ENCODE measurements around the gene CCND1. TPM values are rescaled to one million over a fixed set of nuclear protein-coding genes. Genes with fewer than 3 reads are reported as not detected.

The CCND1 gene
- total and polyA plus RNA-seq, 2 of the 8 experiments (the other 6 are each of a cell fraction or from before 2014, with no cell fraction given): 64.5 to 170 TPM

DNA sequence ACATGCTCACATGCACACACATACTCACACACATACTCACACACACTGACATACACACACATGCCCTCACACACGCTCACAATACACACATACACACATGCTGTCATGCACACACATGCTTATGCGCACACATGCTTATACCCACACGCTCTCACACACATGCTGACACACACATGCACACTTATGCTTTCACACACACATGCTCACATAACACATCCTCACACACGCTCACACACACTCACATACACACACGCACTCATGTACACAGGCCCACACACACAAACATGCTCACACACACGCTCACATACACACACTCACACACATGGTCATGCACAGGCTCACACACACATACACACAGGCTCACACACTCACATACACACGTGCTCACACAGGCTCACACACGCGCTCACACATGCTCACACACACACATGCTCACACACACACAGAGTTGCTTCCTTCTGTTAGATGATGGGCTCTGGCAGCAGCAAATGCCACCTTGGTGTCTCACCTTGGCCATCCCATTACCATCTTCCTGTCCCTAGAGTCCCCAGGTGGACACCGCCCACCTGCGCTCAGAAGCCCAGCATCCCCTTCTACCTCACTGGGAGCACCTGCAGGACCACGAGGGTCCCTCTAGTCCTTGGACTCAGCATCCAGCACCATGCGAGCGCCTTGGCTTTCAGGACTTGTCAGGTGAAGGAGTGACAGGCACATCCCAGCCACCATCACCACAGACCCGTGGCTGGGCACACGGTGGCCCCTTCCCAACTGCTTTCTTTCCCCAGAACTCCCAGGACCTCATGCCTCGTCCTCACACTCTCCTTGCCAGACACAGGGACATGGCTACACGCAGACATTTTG lies 44.9 kb upstream of the CCND1 start:
- Histone ChIP-seq H3K4me3 (ENCODE audit: extremely low read depth in 1 of 4, insufficient read depth in 2 of 4, low read depth in 3 of 4, low read length in 4 of 4) (no peak overlapping the region), H2BK5ac (ENCODE audit: low read depth, low read length) (peak overlapping the region; percentile 61; the same call in 1 of the 2 replicates), H3K4me1 (replicated peaks in 1 of 4; ENCODE audit: control insufficient read depth in 3 of 4, insufficient read depth in 4 of 4, low read length in 3 of 4) (no peaks in the 10 kb centered on the region), H3K14ac (ENCODE audit: insufficient read length) (no peak overlapping the region), H4K5ac (ENCODE audit: insufficient read length, low read depth, low read length) (no peak overlapping the region), H3K23me2 (ENCODE audit: low read depth, low read length) (peaks cover 5% of the 10 kb centered on the region; the same call in 1 of the 2 replicates), H2BK12ac (ENCODE audit: low read depth, low read length) (no peak overlapping the region), H3K27me3 (replicated peaks in 1 of 4; ENCODE audit: control insufficient read depth in 3 of 4, extremely low read depth in 1 of 4, insufficient read depth in 3 of 4, low read length in 3 of 4) (peaks cover 0 to 2% (median 0%) of the 10 kb centered on the region in 4 experiments; a peak in 1 of 7 replicates), H4K20me1 (replicated peaks in 1 of 2; ENCODE audit: control insufficient read depth in 1 of 2, insufficient read depth in 2 of 2, low read length in 2 of 2) (peaks cover 0 to 6% of the 10 kb centered on the region in 2 experiments), H3K56ac (replicated peaks; ENCODE audit: insufficient read length, low read depth, low read length) (no peak overlapping the region), H4K8ac (ENCODE audit: extremely low read depth, insufficient read depth, low read length) (no peak overlapping the region), H2AK5ac (ENCODE audit: low read depth, low read length) (peak overlapping the region; percentile 8; the same call in 1 of the 2 replicates), H3K9me3 (ENCODE audit: insufficient read depth in 2 of 2, low read depth in 1 of 2, low read length in 1 of 2) (no peaks in the 10 kb centered on the region), H2BK120ac (replicated peaks; ENCODE audit: low read depth, low read length) (no peak overlapping the region), H3K4ac (replicated peaks; ENCODE audit: insufficient read length, low read depth, low read length) (no peak overlapping the region), H3K79me1 (ENCODE audit: low read depth, low read length) (no peaks in the 10 kb centered on the region), H2BK20ac (ENCODE audit: low read length) (no peak overlapping the region), H3K18ac (ENCODE audit: extremely low read depth, low read length) (no peak overlapping the region), H4K91ac (replicated peaks; ENCODE audit: insufficient read length, low read length) (peak overlapping the region; percentile 25), H3K79me2 (ENCODE audit: control insufficient read depth in 1 of 2, insufficient read depth in 2 of 2, low read length in 2 of 2) (no peaks in the 10 kb centered on the region), H2AFZ (ENCODE audit: low read length) (no peak overlapping the region), H3K23ac (ENCODE audit: insufficient read length) (no peak overlapping the region), H2BK15ac (ENCODE audit: low read length) (peak overlapping the region; percentile 5; the same call in 1 of the 2 replicates), H3K36me3 (ENCODE audit: control insufficient read depth in 2 of 4, insufficient read depth in 4 of 4, low read length in 3 of 4) (no peaks in the 10 kb centered on the region), H3K4me2 (ENCODE audit: insufficient read depth in 1 of 2, low read depth in 2 of 2, low read length in 2 of 2) (no peak overlapping the region), H3K27ac (ENCODE audit: low read depth, low read length) (no peak overlapping the region; the same call in 1 of the 2 replicates), H3K9ac (replicated peaks in 1 of 4; ENCODE audit: extremely low read depth in 1 of 4, low read depth in 3 of 4, low read length in 3 of 4) (no peak overlapping the region)
- ChIA-PET CTCF (ENCODE audit: partially characterized antibody) (no interaction called here), POLR2A (ENCODE audit: partially characterized antibody) (no interaction called here)
- 67% methylated on average over 17 of the region's 18 CpGs; no CpG with 5 or more reads in 1 of the 2 experiments for WGBS, 2 experiments (ENCODE audit: extremely low coverage in 1 of 2, insufficient coverage in 1 of 2, insufficient read length in 1 of 2, insufficient replicate concordance in 2 of 2, low coverage in 1 of 2, low lambda C conversion rate in 2 of 2, missing lambda C conversion rate in 1 of 2)
- DNase-seq (ENCODE audit: low read depth in 1 of 2, low spot score in 2 of 2) (no peak), FAIRE-seq (no peak)
- TF ChIP-seq RXRA (IDR thresholded peaks at IDR 0.05; ENCODE audit: insufficient read depth, low read depth, low read length) (no peak), SIN3A (conservative IDR thresholded peaks at IDR 0.05 in 1 of 2, IDR thresholded peaks at IDR 0.05 in 1 of 2; ENCODE audit: low read depth in 1 of 2, low read length in 2 of 2) (no peak), CTBP2 (IDR thresholded peaks at IDR 0.05; ENCODE audit: borderline replicate concordance, insufficient read depth, insufficient read length, low read length) (no peak), CHD1 (IDR thresholded peaks at IDR 0.05; ENCODE audit: low read depth, low read length) (no peak), NRF1 (IDR thresholded peaks at IDR 0.05; ENCODE audit: low read depth, low read length) (no peak), BRCA1 (IDR thresholded peaks at IDR 0.05; ENCODE audit: low read depth, low read length) (no peak), JUN (IDR thresholded peaks at IDR 0.05; ENCODE audit: low read depth, low read length) (no peak), SRF (IDR thresholded peaks at IDR 0.05; ENCODE audit: low read depth, low read length) (no peak), KDM5A (IDR thresholded peaks at IDR 0.05; ENCODE audit: low read length) (no peak)
- TF ChIP-seq, protein P1, sequence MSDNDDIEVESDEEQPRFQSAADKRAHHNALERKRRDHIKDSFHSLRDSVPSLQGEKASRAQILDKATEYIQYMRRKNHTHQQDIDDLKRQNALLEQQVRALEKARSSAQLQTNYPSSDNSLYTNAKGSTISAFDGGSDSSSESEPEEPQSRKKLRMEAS (IDR thresholded peaks at IDR 0.05): no peak
- TF ChIP-seq, protein P2, sequence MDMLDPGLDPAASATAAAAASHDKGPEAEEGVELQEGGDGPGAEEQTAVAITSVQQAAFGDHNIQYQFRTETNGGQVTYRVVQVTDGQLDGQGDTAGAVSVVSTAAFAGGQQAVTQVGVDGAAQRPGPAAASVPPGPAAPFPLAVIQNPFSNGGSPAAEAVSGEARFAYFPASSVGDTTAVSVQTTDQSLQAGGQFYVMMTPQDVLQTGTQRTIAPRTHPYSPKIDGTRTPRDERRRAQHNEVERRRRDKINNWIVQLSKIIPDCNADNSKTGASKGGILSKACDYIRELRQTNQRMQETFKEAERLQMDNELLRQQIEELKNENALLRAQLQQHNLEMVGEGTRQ (IDR thresholded peaks at IDR 0.05; ENCODE audit: low read length): no peak

Data from H1 (cell line).